ENCODE measurements around the gene SMG6. TPM values are rescaled to one million over a fixed set of nuclear protein-coding genes. Genes with fewer than 3 reads are reported as not detected.

SMG6 gene
- total RNA-seq, 1 experiment from 2014 or later, result 36.1 TPM

- DNase-seq (ENCODE audit: low spot score), result no peak
- Histone ChIP-seq H3K4me1 (ENCODE audit: insufficient read depth, low read length, poor library complexity, severe bottlenecking) (no peaks in the 10 kb centered on the region), H3K9me3 (ENCODE audit: low read depth, low read length, poor library complexity, severe bottlenecking) (no peaks in the 10 kb centered on the region), H3K4me3 (ENCODE audit: low read depth, low read length, poor library complexity, severe bottlenecking) (no peak overlapping the region), H3K27me3 (replicated peaks; ENCODE audit: insufficient read depth, low read depth, low read length, poor library complexity) (no peaks in the 10 kb centered on the region), H3K27ac (ENCODE audit: low read depth, low read length, poor library complexity, severe bottlenecking) (peak overlapping the region; percentile 54), H3K36me3 (ENCODE audit: insufficient read depth, low read length, poor library complexity, severe bottlenecking) (peaks cover 4% of the 10 kb centered on the region)
- intact Hi-C loops (cut with micrococcal nuclease; ENCODE audit: unreplicated experiment), result no loop called here
- POLR2A ChIA-PET (ENCODE audit: low non-redundant PET), result no interaction called here
- CTCF ChIA-PET, result no interaction called here
- no peak for TF ChIP-seq CTCF (conservative IDR thresholded peaks at IDR 0.05; ENCODE audit: low read depth, low read length)
- no peak for TF ChIP-seq EZH2 (IDR thresholded peaks at IDR 0.05; ENCODE audit: borderline replicate concordance, low read depth, low read length, poor library complexity, severe bottlenecking)
- no TSS peak for BruUV-seq (replicated peaks)
Measured at GRCh38 chr17:2084036-2084765, 219.4 kb downstream of the SMG6 start.

- no peak overlapping the region for H3K4me3 ChIP-seq (ENCODE audit: low read depth, low read length, poor library complexity, severe bottlenecking)
- H3K27ac ChIP-seq (ENCODE audit: low read depth, low read length, poor library complexity, severe bottlenecking), result no peak overlapping the region
- no TSS peak for BruUV-seq (replicated peaks)
- H3K27me3 ChIP-seq (replicated peaks; ENCODE audit: insufficient read depth, low read depth, low read length, poor library complexity), result no peaks in the 10 kb centered on the region
- TF ChIP-seq CTCF (conservative IDR thresholded peaks at IDR 0.05; ENCODE audit: low read depth, low read length) (no peak), EZH2 (IDR thresholded peaks at IDR 0.05; ENCODE audit: borderline replicate concordance, low read depth, low read length, poor library complexity, severe bottlenecking) (no peak)
- H3K36me3 ChIP-seq (ENCODE audit: insufficient read depth, low read length, poor library complexity, severe bottlenecking), result peaks cover 4% of the 10 kb centered on the region
- ChIA-PET CTCF (no interaction called here), POLR2A (ENCODE audit: low non-redundant PET) (no interaction called here)
- no peak for DNase-seq (ENCODE audit: low spot score)
- no peaks in the 10 kb centered on the region for H3K9me3 ChIP-seq (ENCODE audit: low read depth, low read length, poor library complexity, severe bottlenecking)
- no peaks in the 10 kb centered on the region for H3K4me1 ChIP-seq (ENCODE audit: insufficient read depth, low read length, poor library complexity, severe bottlenecking)
- intact Hi-C loops (cut with micrococcal nuclease; ENCODE audit: unreplicated experiment), result no loop called here
Measured at GRCh38 chr17:2083613-2084035, 220.0 kb downstream of the SMG6 start.

- no TSS peak for BruUV-seq (replicated peaks)
- DNase-seq (ENCODE audit: low spot score), result no peak
- intact Hi-C loops (cut with micrococcal nuclease; ENCODE audit: unreplicated experiment), result no loop called here
- CTCF ChIA-PET, result no interaction called here
- no peaks in the 10 kb centered on the region for H3K9me3 ChIP-seq (ENCODE audit: low read depth, low read length, poor library complexity, severe bottlenecking)
- H3K4me1 ChIP-seq (ENCODE audit: insufficient read depth, low read length, poor library complexity, severe bottlenecking), result no peaks in the 10 kb centered on the region
- POLR2A ChIA-PET (ENCODE audit: low non-redundant PET), result no interaction called here
- H3K27ac ChIP-seq (ENCODE audit: low read depth, low read length, poor library complexity, severe bottlenecking), result no peak overlapping the region
- H3K27me3 ChIP-seq (replicated peaks; ENCODE audit: insufficient read depth, low read depth, low read length, poor library complexity), result no peaks in the 10 kb centered on the region
- no peak for TF ChIP-seq CTCF (conservative IDR thresholded peaks at IDR 0.05; ENCODE audit: low read depth, low read length)
- H3K36me3 ChIP-seq (ENCODE audit: insufficient read depth, low read length, poor library complexity, severe bottlenecking), result peaks cover 4% of the 10 kb centered on the region
- no peak overlapping the region for H3K4me3 ChIP-seq (ENCODE audit: low read depth, low read length, poor library complexity, severe bottlenecking)
Measured at GRCh38 chr17:2082003-2082781, 221.4 kb downstream of the SMG6 start.
